ENCODE data around the gene DCAF10. TPM values are rescaled to one million over a fixed set of nuclear protein-coding genes. Genes with fewer than 3 reads are reported as not detected.
A peak's percentile ranks its signal among the peaks of the same experiment; 100 is the strongest.

The DCAF10 gene
- total and polyA plus RNA-seq, 2 donors from 2014 or later, result 10.6 to 28.5 TPM

- FAIRE-seq, result no peak
- no peak for TF ChIP-seq CTCF (IDR thresholded peaks at IDR 0.05; ENCODE audit: borderline replicate concordance, extremely low read depth, insufficient read depth)
These were observed 102.4 kb downstream of the DCAF10 start for GRCh38 chr9:37902796-37903646.

GRCh38 chr9:37903647-37904444, 103.2 kb downstream of the DCAF10 start, which contains the start of gene SLC25A51:
Gene SLC25A51 (minus strand): TSS chr9:37904127. CDS start chr9:37888550, 15,577 bp downstream.
- Histone ChIP-seq H3K9ac (ENCODE audit: low read length in 3 of 3) (peak within 1 kb of the TSS; percentile 49 to 94 (median 91)), H3K4me3 (ENCODE audit: low read length in 3 of 3) (peak within 1 kb of the TSS; percentile 71 to 99 (median 82)), H3K27me3 (ENCODE audit: control insufficient read depth, insufficient read depth, low read length) (no peaks in the 10 kb centered on the region), H3K36me3 (ENCODE audit: control insufficient read depth in 2 of 3, insufficient read depth in 3 of 3, low read length in 3 of 3) (peaks cover 0 to 6% (median 0%) of the 10 kb centered on the region in 3 donors), H3K9me3 (ENCODE audit: control insufficient read depth in 2 of 3, insufficient read depth in 1 of 3, low read length in 3 of 3) (no peaks in the 10 kb centered on the region), H3K27ac (ENCODE audit: low read depth in 2 of 2, low read length in 2 of 2) (peak within 1 kb of the TSS; percentile 86 to 88), H3K4me1 (ENCODE audit: control insufficient read depth in 2 of 3, insufficient read depth in 2 of 3, low read depth in 1 of 3, low read length in 3 of 3) (peaks cover 4 to 18% (median 10%) of the 10 kb centered on the region in 3 donors)
- intact Hi-C loops (cut with DNase I), result no loop called here
- DNase-seq (peak; percentile 97 to 98 (median 98)), FAIRE-seq (no peak)
- peak; percentile 87 for TF ChIP-seq CTCF (IDR thresholded peaks at IDR 0.05; ENCODE audit: borderline replicate concordance, extremely low read depth, insufficient read depth)

More at GRCh38 chr9:37902796-37903646, 102.4 kb downstream of the DCAF10 start:
- H3K36me3 ChIP-seq (ENCODE audit: control insufficient read depth in 2 of 3, insufficient read depth in 3 of 3, low read length in 3 of 3), result peaks cover 0 to 8% (median 0%) of the 10 kb centered on the region in 3 donors
- peak overlapping the region; percentile 49 to 94 (median 91) for H3K9ac ChIP-seq (ENCODE audit: low read length in 3 of 3)
- peaks cover 4 to 18% (median 10%) of the 10 kb centered on the region in 3 donors for H3K4me1 ChIP-seq (ENCODE audit: control insufficient read depth in 2 of 3, insufficient read depth in 2 of 3, low read depth in 1 of 3, low read length in 3 of 3)
- peak in 1 of 5 donors; percentile 56 for DNase-seq
- peak overlapping the region; percentile 8 to 86 for H3K27ac ChIP-seq (ENCODE audit: low read depth in 2 of 2, low read length in 2 of 2)
- H3K9me3 ChIP-seq (ENCODE audit: control insufficient read depth in 2 of 3, insufficient read depth in 1 of 3, low read length in 3 of 3), result no peaks in the 10 kb centered on the region
- H3K27me3 ChIP-seq (ENCODE audit: control insufficient read depth, insufficient read depth, low read length), result no peaks in the 10 kb centered on the region
- peak overlapping the region; percentile 71 to 99 (median 82) for H3K4me3 ChIP-seq (ENCODE audit: low read length in 3 of 3)
- intact Hi-C loops (cut with DNase I), result no loop called here

- no peak for FAIRE-seq
- H3K9me3 ChIP-seq (ENCODE audit: control insufficient read depth in 2 of 3, insufficient read depth in 1 of 3, low read length in 3 of 3), result no peaks in the 10 kb centered on the region
These were observed 104.0 kb downstream of the DCAF10 start for GRCh38 chr9:37904445-37905130.

More at GRCh38 chr9:37904445-37905130, 104.0 kb downstream of the DCAF10 start:
- Histone ChIP-seq H3K4me3 (ENCODE audit: low read length in 3 of 3) (peak overlapping the region; percentile 71 to 99 (median 82)), H3K27me3 (ENCODE audit: control insufficient read depth, insufficient read depth, low read length) (no peaks in the 10 kb centered on the region), H3K27ac (ENCODE audit: low read depth in 2 of 2, low read length in 2 of 2) (peak overlapping the region; percentile 86 to 88), H3K36me3 (ENCODE audit: control insufficient read depth in 2 of 3, insufficient read depth in 3 of 3, low read length in 3 of 3) (no peaks in the 10 kb centered on the region), H3K9ac (ENCODE audit: low read length in 3 of 3) (peak overlapping the region; percentile 6 to 91 (median 38)), H3K4me1 (ENCODE audit: control insufficient read depth in 2 of 3, insufficient read depth in 2 of 3, low read depth in 1 of 3, low read length in 3 of 3) (peaks cover 4 to 18% (median 10%) of the 10 kb centered on the region in 3 donors)
- intact Hi-C loops (cut with DNase I), result no loop called here
- no peak for TF ChIP-seq CTCF (IDR thresholded peaks at IDR 0.05; ENCODE audit: borderline replicate concordance, extremely low read depth, insufficient read depth)
- DNase-seq, result peak in 2 of 5 donors; percentile 69 to 81

Data from kidney (tissue), 14 donors.